ENCODE results near the gene GALNT17.

The GALNT17 gene

GRCh38 chr7:71272509-71273490 lies 140.9 kb downstream of the GALNT17 start:
- FAIRE-seq, result no peak

DNA sequence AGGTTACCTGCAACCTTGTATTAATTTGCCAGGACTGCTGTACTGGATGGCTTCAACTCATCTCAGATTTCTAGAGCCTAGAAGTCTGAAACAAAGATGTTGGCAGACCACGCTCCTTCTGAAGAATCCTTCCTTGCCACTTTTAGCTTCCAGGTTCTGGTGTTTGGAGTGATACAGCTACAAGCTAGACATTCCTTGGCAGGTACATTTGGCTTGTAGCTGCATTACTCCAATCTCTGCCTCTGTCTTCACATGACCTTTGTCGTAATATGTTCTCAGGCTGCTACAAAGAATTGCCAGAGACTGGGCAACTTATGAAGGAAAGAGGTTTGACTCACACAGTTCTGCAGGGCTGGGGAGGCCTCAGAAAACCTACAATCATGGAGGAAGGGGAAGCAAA lies 146.3 kb downstream of the GALNT17 start:
- no peak for FAIRE-seq

More at GRCh38 chr7:71272509-71273490, 140.9 kb downstream of the GALNT17 start:
- DNase-seq (ENCODE audit: insufficient read length, low spot score), result no peak

DNA sequence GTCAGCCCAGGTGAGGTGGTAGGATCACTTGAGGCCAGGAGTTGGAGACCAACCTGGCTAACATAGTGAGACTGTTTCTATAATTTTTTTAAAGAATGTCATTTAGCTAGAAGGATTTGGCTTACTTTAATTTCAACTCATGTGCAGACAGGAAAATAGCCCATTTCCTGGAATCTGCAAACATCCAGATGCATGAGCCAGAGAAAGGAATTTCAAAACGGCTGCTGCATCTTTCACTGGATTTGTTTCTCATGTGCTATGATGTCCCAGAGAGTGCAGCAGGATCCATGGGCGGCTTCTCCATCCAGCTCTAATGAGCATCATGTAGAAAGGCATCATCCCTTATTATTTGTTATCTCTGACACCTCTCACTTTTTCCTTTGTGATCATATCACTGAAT lies 149.3 kb downstream of the GALNT17 start:
- DNase-seq (ENCODE audit: insufficient read length, low spot score) (no peak), FAIRE-seq (no peak)

More for the DNA sequence above, 146.3 kb downstream of the GALNT17 start:
- no peak for DNase-seq (ENCODE audit: insufficient read length, low spot score)

- no peak for DNase-seq (ENCODE audit: insufficient read length, low spot score)
- FAIRE-seq, result no peak
These were observed 151.9 kb downstream of the GALNT17 start for GRCh38 chr7:71283802-71284201.

DNA sequence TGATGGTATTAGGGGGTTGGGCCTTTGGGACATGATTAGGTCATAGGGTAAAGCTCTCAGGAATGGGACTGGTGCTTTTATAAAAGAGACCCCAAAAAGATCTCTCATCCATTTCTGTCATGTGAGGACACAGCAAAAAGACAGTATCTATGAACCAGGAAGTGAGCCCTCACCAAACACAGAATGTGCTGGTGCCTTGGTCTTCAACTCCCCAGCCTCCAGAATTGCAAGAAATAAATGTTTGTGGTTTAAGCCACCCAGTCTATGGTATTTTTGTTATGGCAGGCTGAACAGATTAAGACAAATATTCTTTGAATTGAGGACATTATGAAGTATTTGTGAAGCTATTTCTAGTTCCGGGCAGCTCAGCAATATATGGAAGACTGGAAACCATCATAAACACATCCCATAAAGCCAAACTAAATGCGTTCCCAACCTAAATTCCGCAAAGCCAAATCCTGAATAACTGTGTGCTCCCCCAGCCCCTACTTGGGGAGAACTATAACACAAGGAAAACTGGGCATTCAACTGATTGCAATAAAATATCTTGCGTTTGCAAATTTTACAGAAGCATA lies 153.7 kb downstream of the GALNT17 start:
- no peak for DNase-seq (ENCODE audit: insufficient read length, low spot score)
- FAIRE-seq, result no peak

DNA sequence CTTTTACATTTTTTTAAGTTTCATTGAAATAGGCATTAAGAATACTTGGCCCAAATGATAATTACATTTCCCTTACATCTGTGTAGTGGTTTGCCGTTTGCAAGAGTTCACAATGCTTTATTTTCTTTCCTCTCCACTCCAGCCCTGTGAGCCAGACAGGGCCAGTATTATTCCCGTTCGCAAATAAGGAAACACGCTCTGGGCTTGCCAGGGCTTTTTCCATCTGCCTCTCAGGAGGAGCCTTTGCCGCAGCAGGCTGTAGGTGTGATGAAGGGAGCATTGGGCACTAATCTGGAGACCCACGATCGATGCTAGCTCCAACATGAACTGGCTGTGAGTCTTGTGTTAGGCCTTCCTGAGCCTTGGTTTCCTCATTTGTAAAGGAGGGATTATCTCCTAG lies 154.4 kb downstream of the GALNT17 start:
- FAIRE-seq (no peak), DNase-seq (ENCODE audit: insufficient read length, low spot score) (no peak)

DNA sequence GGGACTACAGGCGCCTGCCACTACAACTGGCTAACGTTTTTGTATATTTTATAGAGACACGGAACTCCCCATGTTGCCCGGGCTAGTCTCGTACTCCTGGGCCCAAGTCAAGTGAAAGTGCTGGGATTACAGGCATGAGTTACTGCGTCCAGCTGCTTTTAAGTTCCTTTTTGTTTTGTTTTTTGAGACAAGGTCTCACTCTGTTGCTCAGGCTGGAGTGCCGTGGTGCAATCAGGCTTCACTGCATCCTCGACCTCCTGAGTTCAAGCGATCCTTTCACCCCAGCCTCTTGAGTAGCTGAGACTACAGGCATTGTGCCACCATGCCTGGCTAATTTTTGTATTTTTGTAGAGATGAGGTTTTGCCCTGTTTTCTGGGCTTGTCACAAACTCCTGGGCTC lies 155.0 kb downstream of the GALNT17 start:
- no peak for DNase-seq (ENCODE audit: insufficient read length, low spot score)

DNA sequence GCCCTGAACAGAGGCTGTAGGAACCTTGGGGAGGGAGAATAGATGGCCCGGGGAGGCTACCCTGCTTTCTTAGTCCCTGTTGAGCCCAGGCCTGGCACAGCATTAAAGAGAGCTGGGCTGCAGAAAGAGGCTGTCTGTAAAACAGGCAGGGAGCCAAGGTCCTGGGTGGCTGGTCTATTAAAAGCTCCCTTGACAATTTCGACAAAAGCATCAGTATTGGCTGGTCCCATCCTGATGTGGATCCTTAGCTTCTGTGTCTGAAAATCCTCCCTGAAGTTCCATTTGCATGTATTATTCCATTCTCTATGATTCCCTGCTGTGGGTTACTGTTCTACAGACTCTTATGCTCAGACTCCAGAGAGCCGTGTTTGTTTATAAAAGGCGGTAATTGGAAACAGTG lies 158.5 kb downstream of the GALNT17 start:
- DNase-seq (ENCODE audit: insufficient read length, low spot score) (no peak), FAIRE-seq (no peak)

More for the DNA sequence above, 155.0 kb downstream of the GALNT17 start:
- FAIRE-seq, result no peak

- DNase-seq (ENCODE audit: insufficient read length, low spot score) (no peak), FAIRE-seq (no peak)
These were observed 166.4 kb downstream of the GALNT17 start for GRCh38 chr7:71298378-71298777.

DNA sequence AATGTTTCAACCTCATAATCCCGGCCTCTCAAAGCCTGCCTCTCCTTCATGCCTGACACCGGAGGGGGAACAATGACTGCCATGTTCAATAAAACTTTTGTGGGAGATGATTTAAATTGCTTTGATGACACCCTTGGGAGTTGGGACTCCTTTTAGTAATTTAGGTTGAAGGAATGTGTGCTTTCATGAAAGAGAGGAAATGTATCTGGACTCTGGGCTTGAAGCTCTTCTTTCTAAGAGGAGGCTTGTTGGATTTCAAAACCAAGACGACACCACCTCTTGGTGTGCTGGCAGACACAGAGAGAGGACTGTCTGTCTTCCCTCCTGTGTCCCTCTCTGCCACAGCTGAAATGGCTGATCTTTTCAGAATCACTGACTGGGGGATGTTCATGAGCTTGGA lies 168.1 kb downstream of the GALNT17 start:
- no peak for FAIRE-seq
- DNase-seq (ENCODE audit: insufficient read length, low spot score), result no peak

- DNase-seq (ENCODE audit: insufficient read length, low spot score) (no peak), FAIRE-seq (no peak)
These were observed 168.7 kb downstream of the GALNT17 start for GRCh38 chr7:71300603-71301002.

GRCh38 chr7:71301167-71301566 lies 169.2 kb downstream of the GALNT17 start:
- no peak for FAIRE-seq
- DNase-seq (ENCODE audit: insufficient read length, low spot score), result no peak

GRCh38 chr7:71303566-71303965 lies 171.6 kb downstream of the GALNT17 start:
- FAIRE-seq (no peak), DNase-seq (ENCODE audit: insufficient read length, low spot score) (no peak)

GRCh38 chr7:71308096-71308495 lies 176.2 kb downstream of the GALNT17 start:
- no peak for DNase-seq (ENCODE audit: insufficient read length, low spot score)
- FAIRE-seq, result no peak

DNA sequence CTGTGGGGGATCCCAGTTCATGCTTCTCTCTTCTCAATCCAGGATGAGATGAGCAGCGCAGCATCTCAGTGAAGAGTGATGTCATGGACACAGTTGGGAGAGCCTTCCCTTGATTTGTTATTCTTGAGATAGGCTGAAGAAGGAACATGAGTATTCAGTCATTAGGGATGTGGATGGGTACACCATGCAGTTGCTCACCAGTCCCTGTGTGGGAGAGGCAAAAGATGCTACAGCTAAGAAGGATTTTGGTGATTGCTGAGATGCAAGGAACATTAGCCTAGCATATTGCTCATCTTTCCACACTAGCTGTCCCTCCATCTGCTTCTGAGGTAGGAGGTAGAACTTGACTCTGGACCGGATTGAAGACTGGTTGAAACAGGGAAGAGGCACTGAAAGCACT lies 179.6 kb downstream of the GALNT17 start:
- FAIRE-seq, result no peak
- no peak for DNase-seq (ENCODE audit: insufficient read length, low spot score)

GRCh38 chr7:71312755-71313490 lies 181.0 kb downstream of the GALNT17 start:
- FAIRE-seq, result no peak
- no peak for DNase-seq (ENCODE audit: insufficient read length, low spot score)

- DNase-seq (ENCODE audit: insufficient read length, low spot score) (no peak), FAIRE-seq (no peak)
These were observed 181.6 kb downstream of the GALNT17 start for GRCh38 chr7:71313553-71313952.

- no peak for FAIRE-seq
These were observed 189.0 kb downstream of the GALNT17 start for GRCh38 chr7:71320916-71321315.

DNA sequence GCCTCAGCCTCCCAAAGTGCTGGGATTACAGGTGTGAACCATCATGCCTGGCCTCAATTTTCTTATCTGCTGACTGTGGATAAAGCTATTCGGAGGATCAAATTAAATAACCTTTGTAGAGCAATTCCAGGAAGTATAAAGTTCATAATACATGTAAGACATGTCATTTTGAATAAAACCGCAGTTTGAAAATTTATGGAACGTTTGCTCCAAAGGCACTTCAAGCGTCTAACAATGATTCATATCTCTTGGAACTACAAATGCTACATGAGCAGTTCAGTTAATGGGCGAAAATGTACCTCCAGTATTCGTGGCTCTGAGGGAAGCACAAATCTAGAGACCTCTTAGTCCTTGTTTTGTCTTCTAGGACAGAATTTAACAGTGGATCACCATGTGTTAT lies 190.3 kb downstream of the GALNT17 start:
- DNase-seq (ENCODE audit: insufficient read length, low spot score) (no peak), FAIRE-seq (no peak)

More at GRCh38 chr7:71320916-71321315, 189.0 kb downstream of the GALNT17 start:
- DNase-seq (ENCODE audit: insufficient read length, low spot score), result no peak

GRCh38 chr7:71323726-71324125 lies 191.8 kb downstream of the GALNT17 start:
- DNase-seq (ENCODE audit: insufficient read length, low spot score) (no peak), FAIRE-seq (no peak)

DNA sequence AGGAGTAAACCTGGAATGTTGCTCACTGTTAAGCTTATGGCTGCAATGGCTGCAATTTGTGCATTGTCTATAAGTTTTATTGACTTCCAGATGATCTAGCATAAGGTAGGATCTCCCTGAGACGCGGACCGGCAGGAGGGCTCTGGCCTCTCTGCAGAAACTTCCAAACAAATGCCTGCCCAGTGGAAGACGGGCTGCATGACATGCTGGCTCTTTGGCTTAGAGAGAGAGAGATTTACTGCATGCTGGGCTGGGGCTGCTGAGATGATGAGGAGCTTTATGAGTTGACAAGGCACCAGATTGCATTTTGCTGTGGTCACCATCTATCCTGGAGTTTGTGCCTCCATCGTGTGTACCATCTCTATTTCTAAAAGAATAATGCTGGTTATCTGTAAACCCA lies 193.2 kb downstream of the GALNT17 start:
- DNase-seq (ENCODE audit: insufficient read length, low spot score) (no peak), FAIRE-seq (no peak)

All from GM19239 (cell line).